SK-N-SH treated with all-trans-retinoic acid at 6 μM for 48 hours (cell line): ENCODE data around the gene ISYNA1.

Experiments used
- CSDC2 ChIP-seq: fragments of 250-450 bp; sonication (Bioruptor Pico); IDR thresholded peaks from 2 replicates; pipeline ENCODE4 v1.5.0; 2020; ENCODE audit warnings: mild to moderate bottlenecking, moderate library complexity
- CSRNP3 ChIP-seq: fragments of 250-450 bp; sonication (Bioruptor Pico); IDR thresholded peaks from 2 replicates; pipeline ENCODE4 v1.5.1; 2021; ENCODE audit warnings: mild to moderate bottlenecking, moderate library complexity
- GLIS3 ChIP-seq: fragments of 250-450 bp; sonication (Bioruptor Pico); IDR thresholded peaks from 2 replicates; pipeline ENCODE4 v1.5.0; 2020; ENCODE audit warnings: mild to moderate bottlenecking, moderate library complexity
- ISL1 ChIP-seq: fragments of 250-450 bp; sonication (Bioruptor Pico); IDR thresholded peaks from 2 replicates; pipeline ENCODE4 v2.1.2; 2022; ENCODE audit warnings: mild to moderate bottlenecking, moderate library complexity
- OSR1 ChIP-seq: fragments of 250-450 bp; sonication (Bioruptor Pico); IDR thresholded peaks from 2 replicates; pipeline ENCODE4 v1.8.0; 2022; ENCODE audit warnings: moderate library complexity, mild to moderate bottlenecking, inconsistent platforms
- PATZ1 ChIP-seq: fragments of 250-450 bp; sonication (Bioruptor Pico); IDR thresholded peaks from 2 replicates; pipeline ENCODE4 v1.8.0; 2020; ENCODE audit warnings: mild to moderate bottlenecking, moderate library complexity, borderline replicate concordance
- PPARA ChIP-seq: fragments of 250-450 bp; sonication (Bioruptor Pico); IDR thresholded peaks from 2 replicates; pipeline ENCODE4 v1.5.0; 2020; ENCODE audit warnings: mild to moderate bottlenecking, borderline replicate concordance
- RARB ChIP-seq: fragments of 250-450 bp; sonication (Bioruptor Pico); IDR thresholded peaks from 2 replicates; pipeline ENCODE4 v1.8.0; 2021; ENCODE audit warnings: mild to moderate bottlenecking, moderate library complexity
- TCF4 ChIP-seq: fragments of 250-450 bp; sonication (Bioruptor Pico); IDR thresholded peaks from 2 replicates; pipeline ENCODE4 v1.8.0; 2021; ENCODE audit warnings: mild to moderate bottlenecking, moderate library complexity, borderline replicate concordance
- TSHZ2 ChIP-seq: fragments of 250-450 bp; sonication (Bioruptor Pico); IDR thresholded peaks from 2 replicates; pipeline ENCODE4 v1.5.0; 2020; ENCODE audit warnings: mild to moderate bottlenecking, moderate library complexity
- ZC3H10 ChIP-seq: fragments of 250-450 bp; sonication (Bioruptor Pico); IDR thresholded peaks from 2 replicates; pipeline ENCODE4 v1.5.1; 2021; ENCODE audit warnings: mild to moderate bottlenecking, moderate library complexity
- ZFP3 ChIP-seq: fragments of 250-450 bp; sonication (Bioruptor Pico); IDR thresholded peaks from 2 replicates; pipeline ENCODE4 v1.5.0; 2020; ENCODE audit warnings: mild to moderate bottlenecking, moderate library complexity
- ZFP30 ChIP-seq: fragments of 450-650 bp; formaldehyde crosslinking; IDR thresholded peaks from 2 replicates; pipeline ENCODE4 v1.5.0; 2022; ENCODE audit warnings: mild to moderate bottlenecking, moderate library complexity
- ZNF70 ChIP-seq: fragments of 450-650 bp; formaldehyde crosslinking; IDR thresholded peaks from 2 replicates; pipeline ENCODE4 v1.5.0; 2020; ENCODE audit warnings: mild to moderate bottlenecking, moderate library complexity

- no peak for TF ChIP-seq ZFP3 (CRISPR knock-in tag)
- no peak for TF ChIP-seq PPARA (CRISPR knock-in tag)
- TF ChIP-seq CSRNP3 (CRISPR knock-in tag), result no peak
- TF ChIP-seq ZC3H10 (CRISPR knock-in tag), result no peak
- no peak for TF ChIP-seq GLIS3 (CRISPR knock-in tag)
- TF ChIP-seq ZFP30 (CRISPR knock-in tag), result no peak
- no peak for TF ChIP-seq OSR1
- TF ChIP-seq ISL1 (CRISPR knock-in tag), result no peak
- no peak for TF ChIP-seq TCF4
- TF ChIP-seq CSDC2 (CRISPR knock-in tag), result no peak
- TF ChIP-seq RARB (CRISPR knock-in tag), result no peak
- TF ChIP-seq TSHZ2 (CRISPR knock-in tag), result no peak
- TF ChIP-seq ZNF70 (CRISPR knock-in tag), result no peak
- TF ChIP-seq PATZ1 (CRISPR knock-in tag), result no peak
Observed at GRCh38 chr19:18384775-18385174, 53.2 kb downstream of the ISYNA1 start.
